Endodermal cell (in vitro differentiated cells): Measurements from ENCODE around the gene KCNAB2. TPM values are rescaled to one million over a fixed set of nuclear protein-coding genes. Genes with fewer than 3 reads are reported as not detected.

Source experiments
- DNase-seq: peaks from one replicate; pipeline ENCODE4 v3.0.0-alpha.2; 2017
- H3K27ac ChIP-seq: 2 replicates; pipeline ENCODE4 v1.5.1; 2013; ENCODE audit warnings: mild to moderate bottlenecking, low read depth, low read length, moderate library complexity
- H3K27me3 ChIP-seq: 2 replicates; pipeline ENCODE4 v1.6.1; 2013; ENCODE audit warnings: mild to moderate bottlenecking, low read length, moderate library complexity; ENCODE audit not compliant: insufficient read depth, control insufficient read depth, poor library complexity, severe bottlenecking
- H3K36me3 ChIP-seq: 2 replicates; pipeline ENCODE4 v1.7.0; 2013; ENCODE audit warnings: mild to moderate bottlenecking, low read length, moderate library complexity; ENCODE audit not compliant: control insufficient read depth, insufficient read depth
- H3K4me1 ChIP-seq: one replicate; pipeline ENCODE4 v1.7.0; 2013; ENCODE audit warnings: low read length; ENCODE audit not compliant: control insufficient read depth, insufficient read depth
- H3K4me3 ChIP-seq: 2 replicates; pipeline ENCODE4 v1.5.1; 2013; ENCODE audit warnings: mild to moderate bottlenecking, low read length, moderate library complexity
- H3K9ac ChIP-seq: 2 replicates; pipeline ENCODE4 v1.6.1; 2013; ENCODE audit warnings: mild to moderate bottlenecking, low read length, moderate library complexity; ENCODE audit not compliant: poor library complexity, severe bottlenecking; ENCODE audit errors: extremely low read depth
- H3K9me3 ChIP-seq: 2 replicates; pipeline ENCODE4 v1.6.1; 2013; ENCODE audit warnings: mild to moderate bottlenecking, low read length, moderate library complexity; ENCODE audit not compliant: control insufficient read depth
- H3K27ac Mint-ChIP-seq: 2 replicates; pipeline ENCODE4 v1.8.0; 2020; ENCODE audit warnings: mixed read lengths
- H3K27me3 Mint-ChIP-seq: 2 replicates; pipeline ENCODE4 v1.8.0; 2021; ENCODE audit warnings: mild to moderate bottlenecking, mixed read lengths; ENCODE audit not compliant: insufficient read depth
- H3K36me3 Mint-ChIP-seq: 2 replicates; pipeline ENCODE4 v1.8.0; 2020; ENCODE audit warnings: low read depth, mixed read lengths
- H3K4me1 Mint-ChIP-seq: 2 replicates; pipeline ENCODE4 v1.8.0; 2020; ENCODE audit warnings: mixed read lengths
- H3K4me3 Mint-ChIP-seq: 2 replicates; pipeline ENCODE4 v1.8.0; 2020; ENCODE audit warnings: mild to moderate bottlenecking, moderate library complexity, mixed read lengths
- H3K9me3 Mint-ChIP-seq: 2 replicates; pipeline ENCODE4 v1.8.0; 2020; ENCODE audit warnings: mild to moderate bottlenecking, mixed read lengths
- CTCF ChIP-seq: fragments of 200-600 bp; sonication (generic); conservative IDR thresholded peaks from 2 replicates; pipeline ENCODE4 v1.5.0; 2021; ENCODE audit warnings: antibody characterized with exemption, mild to moderate bottlenecking
- WGBS, 2 experiments: methylation state at CpG; one replicate each; pipeline versions ENCODE4 v1.1.5 to v1.1.7; 2013; ENCODE audit warnings: missing lambda C conversion rate in 2 of 2, mixed read lengths in 1 of 2; ENCODE audit not compliant: insufficient coverage in 1 of 2, insufficient read length in 1 of 2; 5-methylcytosine and 5-hydroxymethylcytosine counted together
- total RNA-seq, 2 donors: library from RNA; stranded (reverse); fragmentation: NEBNext Ultra II Directional in 1 of 2; extraction: Animal tissue kit (Norgen Biotek cat#: 25700) in 1 of 2; gene quantifications; 2 replicates in 1 of 2; 3 replicates in 1 of 2; pipeline ENCODE4 v1.2.1, GENCODE V29; 2021

KCNAB2 gene
- total RNA-seq, 2 donors from 2014 or later = 14.9 to 22.9 TPM

- WGBS, 2 experiments = 91 to 98% methylated on average over 7 to 18 of the region's 18 CpGs
- no peak for TF ChIP-seq CTCF
- Histone ChIP-seq H3K27ac (no peak overlapping the region), H3K9me3 (no peaks in the 10 kb centered on the region), H3K36me3 (no peaks in the 10 kb centered on the region), H3K4me3 (no peak overlapping the region), H3K9ac (no peak overlapping the region), H3K4me1 (no peaks in the 10 kb centered on the region), H3K27me3 (no peaks in the 10 kb centered on the region)
- no peak for DNase-seq
- H3K36me3 Mint-ChIP-seq = no peaks in the 10 kb centered on the region
- no peak overlapping the region for H3K27ac Mint-ChIP-seq
- no peaks in the 10 kb centered on the region for H3K9me3 Mint-ChIP-seq
- no peak overlapping the region for H3K4me3 Mint-ChIP-seq
- no peaks in the 10 kb centered on the region for H3K4me1 Mint-ChIP-seq
- no peaks in the 10 kb centered on the region for H3K27me3 Mint-ChIP-seq
These were observed 39.2 kb downstream of the KCNAB2 start for GRCh38 chr1:6084781-6085495.

- H3K27me3 ChIP-seq = no peaks in the 10 kb centered on the region
- H3K27ac ChIP-seq = no peak overlapping the region
- no peak for TF ChIP-seq CTCF
- DNase-seq = no peak
- H3K4me1 Mint-ChIP-seq = no peaks in the 10 kb centered on the region
- no peaks in the 10 kb centered on the region for H3K36me3 ChIP-seq
- no peaks in the 10 kb centered on the region for H3K9me3 ChIP-seq
- no peaks in the 10 kb centered on the region for H3K27me3 Mint-ChIP-seq
- H3K4me3 ChIP-seq = no peak overlapping the region
- no peaks in the 10 kb centered on the region for H3K4me1 ChIP-seq
- H3K9me3 Mint-ChIP-seq = no peaks in the 10 kb centered on the region
- WGBS, 2 experiments = 95 to 100% methylated on average over 2 to 13 of the region's 13 CpGs
- H3K4me3 Mint-ChIP-seq = no peak overlapping the region
- H3K9ac ChIP-seq = no peak overlapping the region
- H3K27ac Mint-ChIP-seq = no peak overlapping the region
- H3K36me3 Mint-ChIP-seq = no peaks in the 10 kb centered on the region
These were observed 40.0 kb downstream of the KCNAB2 start for GRCh38 chr1:6085666-6086065.

GRCh38 chr1:6086358-6086757, 40.7 kb downstream of the KCNAB2 start:
- H3K27ac Mint-ChIP-seq = no peak overlapping the region

More at GRCh38 chr1:6086358-6086757, 40.7 kb downstream of the KCNAB2 start:
- Histone ChIP-seq H3K27me3 (no peaks in the 10 kb centered on the region), H3K9ac (no peak overlapping the region), H3K9me3 (no peaks in the 10 kb centered on the region), H3K4me3 (no peak overlapping the region), H3K36me3 (no peaks in the 10 kb centered on the region), H3K4me1 (no peaks in the 10 kb centered on the region), H3K27ac (no peak overlapping the region)
- Mint-ChIP-seq H3K4me3 (no peak overlapping the region), H3K4me1 (no peaks in the 10 kb centered on the region), H3K36me3 (no peaks in the 10 kb centered on the region), H3K9me3 (no peaks in the 10 kb centered on the region), H3K27me3 (no peaks in the 10 kb centered on the region)
- no peak for TF ChIP-seq CTCF
- WGBS, 2 experiments = 87 to 100% methylated on average over 1 to 13 of the region's 13 CpGs
- DNase-seq = no peak
